GM21737 (cell line): Measurements from ENCODE around the gene ST6GALNAC6.
A peak's percentile ranks its signal among the peaks of the same experiment; 100 is the strongest.

Experiments used
- ATAC-seq: cut with Tn5 transposase; IDR thresholded peaks from one replicate; pipeline ENCODE4 v1.9.1; 2021; ENCODE audit warnings: mild to moderate bottlenecking, moderate library complexity; ENCODE audit not compliant: unreplicated experiment

Gene ST6GALNAC6

GRCh38 chr9:127934986-127935385, 35.6 kb upstream of the ST6GALNAC6 start:
- ATAC-seq: no peak

DNA sequence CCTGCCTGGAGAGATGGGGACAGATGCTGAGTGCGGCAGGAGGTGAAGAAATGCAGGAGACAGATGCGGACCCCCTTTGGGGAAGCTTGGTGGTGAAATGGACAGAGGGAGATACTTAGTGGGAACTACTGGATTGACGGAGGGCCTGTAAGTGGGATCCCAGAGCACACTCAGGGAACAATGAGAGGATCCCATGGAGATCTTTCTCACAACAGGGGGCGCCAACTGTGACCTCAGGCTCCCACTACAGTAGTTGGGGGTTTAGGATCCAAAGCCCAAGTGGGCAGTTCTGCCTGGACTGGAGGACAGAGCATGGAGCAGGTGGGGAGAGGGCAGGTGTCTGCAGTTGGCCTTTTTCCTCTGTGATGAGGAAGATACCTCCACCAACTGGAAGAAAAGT, 34.8 kb upstream of the ST6GALNAC6 start:
- ATAC-seq: no peak

- ATAC-seq: no peak
Measured at GRCh38 chr9:127931092-127931881, 31.9 kb upstream of the ST6GALNAC6 start.

- peak; percentile 69 for ATAC-seq
Measured at GRCh38 chr9:127930231-127931091, 31.1 kb upstream of the ST6GALNAC6 start, which contains the start of gene PIP5KL1. PIP5KL1 (minus strand) TSS chr9:127930777; CDS start chr9:127930752, 25 bp downstream.

- ATAC-seq: no peak
Measured at GRCh38 chr9:127929625-127929979, 30.2 kb upstream of the ST6GALNAC6 start.

- no peak for ATAC-seq
Measured at GRCh38 chr9:127928676-127929624, 29.5 kb upstream of the ST6GALNAC6 start.

DNA sequence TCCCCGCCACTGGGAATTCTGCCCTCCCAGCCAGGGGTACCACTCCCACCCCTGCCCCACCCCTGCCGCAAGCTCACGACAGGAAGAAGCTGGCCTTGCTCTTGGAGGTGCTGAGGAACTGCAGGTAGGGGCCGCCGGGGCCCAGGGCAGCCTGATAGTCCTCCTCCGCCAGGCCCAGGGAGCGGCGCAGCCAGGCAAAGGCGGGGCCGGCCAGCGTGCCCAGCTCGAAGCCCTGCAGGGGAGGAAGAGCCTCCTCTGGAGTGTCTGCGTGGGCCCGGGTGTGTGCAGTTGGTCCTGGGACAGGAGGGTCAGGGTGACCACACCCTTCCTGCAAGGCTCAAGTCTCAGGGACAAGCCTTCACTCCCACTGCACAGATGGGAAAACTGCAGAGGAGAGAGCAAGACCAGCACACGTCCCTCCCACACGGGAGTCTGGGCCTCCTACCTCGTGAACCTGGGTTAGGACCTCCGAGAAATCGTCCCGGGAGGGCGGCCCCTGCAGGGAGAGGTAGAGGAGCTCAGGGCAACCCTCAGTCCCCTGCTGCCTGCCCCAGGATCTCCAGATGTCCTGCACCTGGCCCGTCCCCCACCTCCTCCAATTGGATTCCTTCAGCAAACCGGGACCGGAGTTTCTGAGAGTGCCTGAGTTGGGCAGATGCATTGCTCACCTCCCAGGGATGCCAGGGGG, 28.7 kb upstream of the ST6GALNAC6 start:
- no peak for ATAC-seq

- no peak for ATAC-seq
Measured at GRCh38 chr9:127927201-127927987, 28.0 kb upstream of the ST6GALNAC6 start.

- ATAC-seq: no peak
Measured at GRCh38 chr9:127926906-127927200, 27.4 kb upstream of the ST6GALNAC6 start.

DNA sequence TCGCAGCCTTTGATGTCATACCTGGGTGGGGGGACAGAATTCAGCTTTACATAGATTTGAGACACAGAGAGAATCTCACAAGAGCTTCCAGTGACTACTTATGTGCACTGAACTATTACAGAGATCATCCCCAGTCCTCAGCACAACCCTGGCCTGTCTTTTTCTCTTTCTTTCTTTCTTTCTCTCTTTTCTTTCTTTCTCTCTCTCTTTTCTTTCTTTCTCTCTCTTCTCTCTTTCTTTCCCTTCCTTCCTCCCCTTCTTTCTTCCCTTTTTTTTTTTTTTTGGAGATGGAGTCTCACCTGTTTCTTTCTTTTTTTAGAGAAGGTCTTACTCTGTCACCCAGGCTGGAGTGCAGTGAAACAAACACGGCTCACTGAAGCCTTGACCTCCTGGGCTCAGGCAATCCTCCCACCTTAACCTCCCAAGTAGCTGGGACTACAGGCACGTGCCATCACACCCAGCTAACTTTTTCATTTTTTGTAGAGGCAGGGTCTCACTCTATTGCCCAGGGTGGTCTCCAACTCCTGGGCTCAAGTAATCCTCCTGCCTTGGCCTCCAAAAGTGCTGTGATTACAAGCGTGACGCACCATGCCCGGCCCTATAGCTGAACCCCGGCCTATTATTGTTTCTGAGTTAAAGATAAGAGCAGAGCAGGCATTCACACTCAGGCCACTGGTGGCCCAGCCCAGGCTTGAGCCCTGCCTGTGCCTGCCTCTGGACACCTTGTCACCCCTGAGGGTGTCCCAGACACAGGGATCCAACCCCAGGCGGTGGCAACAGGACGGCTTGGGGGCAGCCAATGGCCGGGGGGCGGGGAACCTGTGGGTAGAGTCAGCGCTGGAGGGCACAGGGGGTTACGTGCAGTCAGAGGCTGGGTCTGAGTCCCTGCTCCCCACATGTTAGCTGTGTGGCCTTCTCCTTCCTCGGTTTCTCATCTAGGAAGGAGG, 26.8 kb upstream of the ST6GALNAC6 start:
- ATAC-seq: no peak

- ATAC-seq: no peak
Measured at GRCh38 chr9:127924736-127925444, 25.5 kb upstream of the ST6GALNAC6 start.

- no peak for ATAC-seq
Measured at GRCh38 chr9:127923771-127924170, 24.4 kb upstream of the ST6GALNAC6 start.

DNA sequence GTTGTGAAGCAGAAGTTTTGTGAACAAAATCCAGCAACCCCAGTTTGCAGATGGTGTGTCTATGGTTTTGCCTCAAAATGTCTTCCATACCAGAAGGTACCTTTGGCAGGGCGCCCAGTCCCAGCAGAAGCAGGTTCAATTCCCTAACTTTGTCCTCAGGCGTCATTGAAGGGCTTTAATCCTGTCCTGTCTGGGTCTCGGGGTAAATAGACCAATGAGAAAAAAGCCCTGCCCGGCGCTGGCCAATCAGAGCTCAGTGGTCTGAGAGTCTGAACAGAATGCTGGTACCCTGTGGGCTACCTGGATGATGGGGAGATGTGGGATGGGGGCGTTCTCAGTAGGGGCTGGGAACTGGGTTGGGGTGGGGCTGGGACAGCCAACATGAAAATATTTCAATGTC, 23.6 kb upstream of the ST6GALNAC6 start:
- no peak for ATAC-seq

DNA sequence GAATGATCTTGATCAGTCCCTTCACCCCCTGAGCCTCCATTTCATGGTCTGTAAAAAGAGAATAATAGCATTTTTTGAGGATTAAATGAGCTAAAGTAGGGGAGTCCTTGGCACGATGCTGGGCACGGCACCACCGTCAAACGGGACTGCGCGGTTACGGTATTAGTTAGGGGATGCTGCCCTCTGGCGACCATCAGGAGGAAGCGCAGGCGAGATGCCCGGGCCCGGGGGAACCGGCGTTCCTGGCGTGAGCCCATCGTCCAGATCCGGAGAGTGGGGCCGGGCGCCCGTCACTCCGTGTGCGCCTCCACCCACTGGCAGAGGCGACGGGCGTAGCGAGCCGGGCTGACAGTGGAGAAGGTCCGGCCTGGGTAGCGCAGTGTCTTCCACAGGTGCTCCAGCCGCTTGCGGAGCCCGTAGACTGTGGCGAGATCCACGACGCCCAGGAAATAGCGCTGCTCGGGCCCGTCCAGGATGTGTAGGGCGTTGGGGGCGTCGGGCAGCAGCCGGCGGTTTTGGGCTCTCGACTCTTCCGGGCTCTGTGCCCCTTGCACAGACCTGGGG, 22.2 kb upstream of the ST6GALNAC6 start:
- ATAC-seq: no peak

- ATAC-seq: no peak
Measured at GRCh38 chr9:127920794-127921193, 21.4 kb upstream of the ST6GALNAC6 start.

- no peak for ATAC-seq
Measured at GRCh38 chr9:127919253-127919815, 19.9 kb upstream of the ST6GALNAC6 start.
